Panc1 (cell line): Measurements from ENCODE around the gene HOMER1. TPM values are rescaled to one million over a fixed set of nuclear protein-coding genes. Genes with fewer than 3 reads are reported as not detected.

Experiments
- ATAC-seq: fragments of 200-7000 bp; cut with Tn5 transposase; 2 replicates; pipeline ENCODE4 v1.9.1; 2020; ENCODE audit warnings: mild to moderate bottlenecking, moderate library complexity
- BruUV-seq: library from RNA; stranded (reverse); fragments of 400-500 nt; replicated peaks from 2 replicates; lab custom pipeline; 2021; lab: Mats Ljungman, UMichigan
- CTCF ChIA-PET: fragments of 300-600 bp; sonication (Branson Sonifier 250); formaldehyde crosslinking; loops from one replicate; lab custom pipeline; 2022; ENCODE audit warnings: antibody characterized with exemption; lab: Charles Lee
- POLR2A ChIA-PET: fragments of 300-600 bp; sonication (Branson Sonifier 250); formaldehyde crosslinking; loops from one replicate; lab custom pipeline; 2022; ENCODE audit warnings: antibody characterized with exemption; lab: Charles Lee
- DNase-seq: peaks from one replicate; pipeline ENCODE4 v3.0.0-alpha.2; 2010; ENCODE audit warnings: low read depth, low spot score
- H3K27ac ChIP-seq: 2 replicates; pipeline ENCODE4 v1.5.1; 2011; ENCODE audit warnings: mild to moderate bottlenecking, low read length, inconsistent platforms
- H3K27me3 ChIP-seq: fragments of 200-500 bp; sonication (Bioruptor generic); 2 replicates; pipeline ENCODE4 v1.6.0; 2014; ENCODE audit warnings: low read length, inconsistent platforms; ENCODE audit not compliant: control insufficient read depth, insufficient read depth
- H3K36me3 ChIP-seq: fragments of 200-500 bp; sonication (Bioruptor generic); 2 replicates; pipeline ENCODE4 v1.5.1; 2014; ENCODE audit warnings: inconsistent platforms, mild to moderate bottlenecking, low read length, moderate library complexity; ENCODE audit not compliant: control insufficient read depth, insufficient read depth
- H3K4me1 ChIP-seq: 2 replicates; pipeline ENCODE4 v1.5.1; 2011; ENCODE audit warnings: inconsistent platforms, mild to moderate bottlenecking, low read length, moderate library complexity; ENCODE audit not compliant: control insufficient read depth, insufficient read depth
- H3K4me3 ChIP-seq, 2 experiments: 2 replicates each; pipeline ENCODE4 v1.5.1; 2011 to 2012; ENCODE audit warnings: low read depth in 2 of 2, low read length in 2 of 2, mild to moderate bottlenecking in 2 of 2, inconsistent platforms in 1 of 2, moderate library complexity in 1 of 2
- H3K9me3 ChIP-seq: fragments of 200-500 bp; sonication (Bioruptor generic); 2 replicates; pipeline ENCODE4 v1.5.1; 2014; ENCODE audit warnings: low read depth, mild to moderate bottlenecking, inconsistent platforms, low read length, moderate library complexity; ENCODE audit not compliant: control insufficient read depth, insufficient read depth
- POLR2AphosphoS5 ChIP-seq: IDR thresholded peaks from 2 replicates; pipeline ENCODE4 v1.6.1; 2012; ENCODE audit warnings: mild to moderate bottlenecking, low read depth, low read length, moderate library complexity
- SIN3A ChIP-seq: IDR thresholded peaks from 2 replicates; pipeline ENCODE4 v1.6.1; 2012; ENCODE audit warnings: low read depth, mild to moderate bottlenecking, low read length, moderate library complexity, borderline replicate concordance; ENCODE audit not compliant: insufficient read depth
- TCF7L2 ChIP-seq: IDR thresholded peaks from 2 replicates; pipeline ENCODE4 v1.6.1; 2011; ENCODE audit warnings: mild to moderate bottlenecking, low read depth, low read length, inconsistent platforms
- in situ Hi-C: cut with HindIII; loops from 2 replicates; pipeline ENCODE4 v1.10.0; 2016; ENCODE audit warnings: low sequenced_read_pairs, low pct_unique_long_range_greater_than_20kb
- intact Hi-C: fragments of 100-400 bp; cut with micrococcal nuclease; formaldehyde crosslinking; loops from one replicate; pipeline ENCODE4 v1.10.0; 2022; ENCODE audit not compliant: unreplicated experiment
- total RNA-seq: library from RNA; stranded (reverse); gene quantifications from one replicate; pipeline ENCODE4 v1.2.1, GENCODE V29; 2021; ENCODE audit not compliant: unreplicated experiment
- TF ChIP-seq, protein P1 (sequence below): fragments of 450-650 bp; IDR thresholded peaks from 2 replicates; pipeline ENCODE4 v1.5.1; 2017; ENCODE audit warnings: mild to moderate bottlenecking
- TF ChIP-seq, protein P2 (sequence below), 2 experiments: IDR thresholded peaks; 2 replicates each; pipeline ENCODE4 v1.6.1; 2011 to 2012; ENCODE audit warnings: low read depth in 2 of 2, control low read depth in 1 of 2, low read length in 1 of 2, mild to moderate bottlenecking in 1 of 2, moderate library complexity in 1 of 2; ENCODE audit not compliant: insufficient read depth in 1 of 2

The HOMER1 gene
- total RNA-seq, 1 experiment from 2014 or later = 19.6 TPM

DNA sequence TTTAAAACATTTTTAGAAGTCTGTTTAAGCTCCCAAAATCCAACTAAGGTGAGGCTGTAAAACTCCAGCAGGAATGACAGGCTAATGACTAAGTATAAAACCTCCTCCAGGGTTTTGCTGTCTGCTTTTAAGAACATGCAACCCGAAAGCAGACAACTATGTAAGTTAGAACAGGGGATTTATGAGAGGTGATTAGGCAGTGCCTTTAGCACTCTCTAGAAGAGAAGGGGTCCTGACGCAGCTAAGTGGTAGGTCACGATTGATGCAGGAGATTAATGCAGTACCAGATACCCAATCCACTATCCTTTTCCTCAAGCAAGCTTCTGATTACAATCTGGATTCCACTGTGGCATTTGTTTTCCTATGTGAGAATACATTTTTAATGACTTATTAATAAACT lies 25.9 kb downstream of the HOMER1 start:
- no peak overlapping the region for H3K27ac ChIP-seq
- intact Hi-C loops (no loop called here), in situ Hi-C loops (no loop called here)
- no peak overlapping the region for H3K4me3 ChIP-seq
- TF ChIP-seq TCF7L2 (no peak), POLR2AphosphoS5 (no peak), SIN3A (no peak)
- TF ChIP-seq, protein P1, sequence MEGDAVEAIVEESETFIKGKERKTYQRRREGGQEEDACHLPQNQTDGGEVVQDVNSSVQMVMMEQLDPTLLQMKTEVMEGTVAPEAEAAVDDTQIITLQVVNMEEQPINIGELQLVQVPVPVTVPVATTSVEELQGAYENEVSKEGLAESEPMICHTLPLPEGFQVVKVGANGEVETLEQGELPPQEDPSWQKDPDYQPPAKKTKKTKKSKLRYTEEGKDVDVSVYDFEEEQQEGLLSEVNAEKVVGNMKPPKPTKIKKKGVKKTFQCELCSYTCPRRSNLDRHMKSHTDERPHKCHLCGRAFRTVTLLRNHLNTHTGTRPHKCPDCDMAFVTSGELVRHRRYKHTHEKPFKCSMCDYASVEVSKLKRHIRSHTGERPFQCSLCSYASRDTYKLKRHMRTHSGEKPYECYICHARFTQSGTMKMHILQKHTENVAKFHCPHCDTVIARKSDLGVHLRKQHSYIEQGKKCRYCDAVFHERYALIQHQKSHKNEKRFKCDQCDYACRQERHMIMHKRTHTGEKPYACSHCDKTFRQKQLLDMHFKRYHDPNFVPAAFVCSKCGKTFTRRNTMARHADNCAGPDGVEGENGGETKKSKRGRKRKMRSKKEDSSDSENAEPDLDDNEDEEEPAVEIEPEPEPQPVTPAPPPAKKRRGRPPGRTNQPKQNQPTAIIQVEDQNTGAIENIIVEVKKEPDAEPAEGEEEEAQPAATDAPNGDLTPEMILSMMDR = no peak
- TF ChIP-seq, protein P2, sequence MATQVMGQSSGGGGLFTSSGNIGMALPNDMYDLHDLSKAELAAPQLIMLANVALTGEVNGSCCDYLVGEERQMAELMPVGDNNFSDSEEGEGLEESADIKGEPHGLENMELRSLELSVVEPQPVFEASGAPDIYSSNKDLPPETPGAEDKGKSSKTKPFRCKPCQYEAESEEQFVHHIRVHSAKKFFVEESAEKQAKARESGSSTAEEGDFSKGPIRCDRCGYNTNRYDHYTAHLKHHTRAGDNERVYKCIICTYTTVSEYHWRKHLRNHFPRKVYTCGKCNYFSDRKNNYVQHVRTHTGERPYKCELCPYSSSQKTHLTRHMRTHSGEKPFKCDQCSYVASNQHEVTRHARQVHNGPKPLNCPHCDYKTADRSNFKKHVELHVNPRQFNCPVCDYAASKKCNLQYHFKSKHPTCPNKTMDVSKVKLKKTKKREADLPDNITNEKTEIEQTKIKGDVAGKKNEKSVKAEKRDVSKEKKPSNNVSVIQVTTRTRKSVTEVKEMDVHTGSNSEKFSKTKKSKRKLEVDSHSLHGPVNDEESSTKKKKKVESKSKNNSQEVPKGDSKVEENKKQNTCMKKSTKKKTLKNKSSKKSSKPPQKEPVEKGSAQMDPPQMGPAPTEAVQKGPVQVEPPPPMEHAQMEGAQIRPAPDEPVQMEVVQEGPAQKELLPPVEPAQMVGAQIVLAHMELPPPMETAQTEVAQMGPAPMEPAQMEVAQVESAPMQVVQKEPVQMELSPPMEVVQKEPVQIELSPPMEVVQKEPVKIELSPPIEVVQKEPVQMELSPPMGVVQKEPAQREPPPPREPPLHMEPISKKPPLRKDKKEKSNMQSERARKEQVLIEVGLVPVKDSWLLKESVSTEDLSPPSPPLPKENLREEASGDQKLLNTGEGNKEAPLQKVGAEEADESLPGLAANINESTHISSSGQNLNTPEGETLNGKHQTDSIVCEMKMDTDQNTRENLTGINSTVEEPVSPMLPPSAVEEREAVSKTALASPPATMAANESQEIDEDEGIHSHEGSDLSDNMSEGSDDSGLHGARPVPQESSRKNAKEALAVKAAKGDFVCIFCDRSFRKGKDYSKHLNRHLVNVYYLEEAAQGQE (IDR thresholded peaks at IDR 0.05; ENCODE audit: insufficient read depth in 1 of 2, low read depth in 2 of 2, low read length in 1 of 2) = no peak
- no peaks in the 10 kb centered on the region for H3K36me3 ChIP-seq
- H3K4me1 ChIP-seq = no peaks in the 10 kb centered on the region; the same call in 1 of the 2 replicates
- CTCF ChIA-PET = no interaction called here
- no peak for ATAC-seq
- POLR2A ChIA-PET = no interaction called here
- H3K9me3 ChIP-seq = no peaks in the 10 kb centered on the region
- no TSS peak for BruUV-seq
- DNase-seq = no peak
- H3K27me3 ChIP-seq = no peaks in the 10 kb centered on the region

GRCh38 chr5:79487251-79487650 lies 26.7 kb downstream of the HOMER1 start:
- Histone ChIP-seq H3K4me3 (no peak overlapping the region), H3K27ac (no peak overlapping the region), H3K27me3 (no peaks in the 10 kb centered on the region), H3K36me3 (no peaks in the 10 kb centered on the region), H3K9me3 (no peaks in the 10 kb centered on the region), H3K4me1 (no peaks in the 10 kb centered on the region; the same call in 1 of the 2 replicates)
- ChIA-PET POLR2A (no interaction called here), CTCF (no interaction called here)
- DNase-seq (no peak), ATAC-seq (no peak)
- in situ Hi-C loops = no loop called here
- BruUV-seq = no TSS peak
- no peak for TF ChIP-seq SIN3A
- TF ChIP-seq, protein P2 (IDR thresholded peaks at IDR 0.05; ENCODE audit: insufficient read depth in 1 of 2, low read depth in 2 of 2, low read length in 1 of 2) = no peak
- no peak for TF ChIP-seq POLR2AphosphoS5
- TF ChIP-seq, protein P1 = no peak
- no peak for TF ChIP-seq TCF7L2
- intact Hi-C loops = no loop called here
